Activated CD4-positive, alpha-beta T cell treated with anti-CD3 and anti-CD28 coated beads for 4 hours (primary cell): ENCODE results near the gene CFAP141.

Experiments used
- DNase-seq, 2 donors: peaks; one replicate each; pipeline ENCODE4 v3.0.0-alpha.2; 2020

The CFAP141 gene

GRCh38 chr1:154170547-154171222 is 35.4 kb downstream of the CFAP141 start:
- peak; percentile 50 to 55 for DNase-seq

GRCh38 chr1:154167461-154167860 is 38.7 kb downstream of the CFAP141 start:
- no peak for DNase-seq

- no peak for DNase-seq
These were observed 39.9 kb downstream of the CFAP141 start for GRCh38 chr1:154166207-154166606.

- no peak for DNase-seq
These were observed 46.6 kb downstream of the CFAP141 start for GRCh38 chr1:154159554-154159953.

GRCh38 chr1:154158307-154159125 is 47.6 kb downstream of the CFAP141 start:
- DNase-seq: no peak

GRCh38 chr1:154157520-154158306 is 48.4 kb downstream of the CFAP141 start:
- DNase-seq: peak; percentile 70 to 77

GRCh38 chr1:154155251-154155650 is 50.9 kb downstream of the CFAP141 start:
- no peak for DNase-seq

GRCh38 chr1:154154534-154155191 is 51.5 kb downstream of the CFAP141 start, which contains the start of gene NUP210L:
NUP210L (minus strand) TSS chr1:154155073.
- no peak for DNase-seq

- no peak for DNase-seq
These were observed 52.1 kb downstream of the CFAP141 start for GRCh38 chr1:154154053-154154452.

GRCh38 chr1:154151311-154151710 is 54.8 kb downstream of the CFAP141 start:
- no peak for DNase-seq
